Cerebellar nuclear complex (tissue), 1 donor: ENCODE results near the gene ACADSB.

Experiments
- DNase-seq, 2 experiments: peaks; one replicate each; lab custom pipeline; 2025; lab: John Stamatoyannopoulos, UW

Gene ACADSB

DNA sequence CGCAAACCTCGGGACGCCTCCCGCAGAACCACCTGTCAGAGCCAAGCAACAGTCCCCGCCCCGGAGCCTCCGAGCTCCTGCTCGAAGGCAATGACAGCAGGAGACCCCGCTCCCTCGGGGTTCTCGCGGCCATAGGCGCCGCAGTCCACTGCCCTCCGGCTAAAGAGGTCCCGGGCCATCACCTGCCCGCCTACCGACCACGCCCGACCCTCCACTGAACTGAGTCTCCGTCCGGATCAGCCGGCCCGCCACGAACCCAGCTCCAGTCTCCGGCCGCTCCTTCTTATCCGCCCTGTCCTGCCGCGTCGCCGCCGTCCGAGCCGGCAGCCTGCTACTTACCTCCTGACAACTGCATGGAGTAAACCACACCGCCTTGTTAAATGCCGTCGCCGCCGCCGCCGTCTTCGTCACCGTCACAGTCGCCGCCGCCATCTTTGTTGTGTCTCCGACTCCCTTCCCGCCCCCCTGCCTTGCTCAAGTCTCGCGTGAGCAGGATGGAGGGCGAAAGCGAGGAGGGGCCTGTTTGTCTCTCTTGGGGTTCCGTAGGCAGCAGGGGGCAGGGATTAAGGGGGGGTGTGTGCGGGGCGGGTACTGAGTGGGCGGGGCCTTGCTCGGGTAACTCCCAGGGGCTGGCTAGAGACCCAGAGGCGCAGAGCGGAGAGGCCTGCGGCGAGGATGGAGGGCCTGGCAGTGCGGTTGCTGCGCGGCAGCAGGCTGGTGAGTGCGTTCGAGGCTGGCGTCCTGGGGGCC, at the start of gene ACADSB, which contains the start of gene IKZF5:
ACADSB (plus strand) TSS at position 652 of the 750 bp plus-strand sequence; CDS start at position 676, 24 bp downstream.
IKZF5 (minus strand) TSS at position 441 of the 750 bp plus-strand sequence. CDS start 10,170 bp downstream, outside the sequence.
- DNase-seq, result peak; percentile 59 to 76

DNA sequence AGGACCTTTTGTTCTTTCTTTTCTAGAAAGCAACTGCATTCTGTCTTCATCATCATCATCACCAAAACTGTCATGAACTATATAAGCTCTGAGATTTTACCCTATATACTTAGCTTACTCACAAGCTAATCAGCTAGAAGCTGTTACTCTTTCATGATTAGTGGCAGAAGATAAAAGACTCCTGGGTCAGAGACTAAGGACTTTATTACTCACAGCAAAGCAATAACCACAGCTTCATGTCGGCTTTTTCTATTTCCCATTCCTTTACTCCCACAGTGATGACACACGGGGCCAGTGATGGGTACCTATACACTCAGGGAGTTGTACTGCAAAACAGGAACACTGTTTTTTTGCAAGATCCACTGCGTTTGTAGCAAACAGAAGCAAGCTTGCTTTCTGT, 46.4 kb upstream of the ACADSB start:
- DNase-seq, result no peak

GRCh38 chr10:122966879-122967278, 41.9 kb upstream of the ACADSB start:
- DNase-seq, result no peak

GRCh38 chr10:122968698-122969097, 40.1 kb upstream of the ACADSB start:
- DNase-seq, result no peak

GRCh38 chr10:122974023-122974422, 34.8 kb upstream of the ACADSB start:
- no peak for DNase-seq

DNA sequence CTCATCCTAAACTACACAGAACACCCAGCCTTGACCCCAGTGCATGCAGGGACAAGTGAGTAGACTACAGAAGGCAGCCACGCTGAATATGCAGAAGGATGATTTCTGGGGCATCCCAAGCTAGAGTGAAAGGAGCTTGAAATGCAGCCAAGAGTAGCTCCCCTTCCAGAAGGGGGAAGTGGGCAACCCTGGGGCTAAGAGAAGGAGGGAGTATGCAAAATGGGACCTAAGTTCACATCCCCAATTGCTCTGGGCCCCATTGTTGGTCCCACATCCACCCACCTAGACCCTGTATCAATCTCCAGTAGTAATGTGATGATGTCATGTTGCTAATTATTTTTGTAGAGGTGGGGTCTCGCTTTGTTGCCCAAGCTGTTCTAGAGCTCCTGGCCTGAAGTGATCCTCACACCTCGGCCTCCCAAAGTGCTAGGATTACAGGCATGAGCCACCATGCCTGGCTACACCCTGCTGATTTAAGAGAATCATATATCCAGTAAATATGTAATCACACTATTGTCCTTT, 34.2 kb upstream of the ACADSB start:
- DNase-seq, result no peak

- DNase-seq, result peak; percentile 42 to 78
Measured at GRCh38 chr10:122980209-122981065, 28.4 kb upstream of the ACADSB start, which contains the start of gene PSTK. Gene PSTK (plus strand): TSS chr10:122980401. CDS start chr10:122980480, 79 bp downstream.

- DNase-seq, result no peak
Measured at GRCh38 chr10:122981066-122981464, 27.7 kb upstream of the ACADSB start.

DNA sequence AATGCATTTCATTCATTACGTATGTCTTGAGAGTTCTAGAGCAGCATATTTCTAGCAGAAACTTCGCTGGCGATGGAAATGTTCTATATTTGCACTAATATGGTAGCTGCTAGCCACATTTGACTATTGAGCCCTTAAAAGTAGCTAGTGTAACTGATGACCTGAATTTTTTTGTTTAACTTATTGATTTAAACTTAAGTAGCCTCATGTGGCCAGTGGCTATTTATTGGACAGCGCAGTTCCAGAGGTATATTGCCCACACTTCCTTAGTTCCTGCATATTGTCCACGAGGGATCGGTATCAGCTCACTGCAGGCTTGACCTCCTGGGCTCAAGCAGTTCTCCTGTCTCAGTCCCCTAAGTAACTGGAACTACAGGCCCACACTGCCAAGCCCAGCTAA, 24.9 kb upstream of the ACADSB start:
- DNase-seq, result no peak

GRCh38 chr10:122984708-122985107, 24.1 kb upstream of the ACADSB start:
- no peak for DNase-seq

DNA sequence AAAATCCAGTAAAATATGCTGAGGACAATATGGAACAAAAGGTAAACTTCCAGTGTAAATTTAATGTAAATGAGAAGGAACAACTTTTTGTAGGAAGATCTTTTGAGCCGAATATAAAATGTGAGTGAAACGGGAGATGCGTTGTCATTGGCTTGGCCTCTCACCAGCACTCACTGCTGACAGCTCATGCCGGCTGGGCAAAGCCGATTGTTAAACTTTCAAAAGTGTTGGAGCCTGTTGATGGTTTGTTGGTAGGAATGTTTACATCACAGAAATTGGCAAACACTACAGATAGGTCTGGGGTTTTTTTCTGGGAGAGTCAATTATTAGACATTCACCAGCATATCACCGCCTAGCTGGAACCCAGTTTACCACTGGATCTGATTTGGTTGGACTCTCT, 22.5 kb upstream of the ACADSB start:
- DNase-seq, result no peak

GRCh38 chr10:122988501-122988900, 20.3 kb upstream of the ACADSB start:
- DNase-seq, result no peak

DNA sequence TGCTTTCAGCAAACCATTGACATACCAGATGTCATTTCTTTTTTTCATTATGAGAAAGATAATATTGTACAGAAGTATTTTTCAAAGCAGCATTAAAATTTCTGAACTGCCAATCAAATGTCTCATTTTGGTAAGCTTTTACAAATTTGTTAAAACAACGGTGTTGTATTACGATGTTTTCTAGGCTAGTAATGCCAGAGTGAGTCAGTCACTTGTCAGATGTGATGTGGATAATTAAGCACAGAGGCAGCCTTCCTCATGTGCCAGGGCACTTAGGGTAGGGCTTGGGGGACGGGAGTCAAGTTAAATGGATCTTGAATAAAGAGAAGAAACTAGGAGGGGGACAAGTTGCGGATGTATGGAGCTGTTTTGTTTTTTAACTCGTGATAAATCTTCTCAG, 18.5 kb upstream of the ACADSB start:
- no peak for DNase-seq

DNA sequence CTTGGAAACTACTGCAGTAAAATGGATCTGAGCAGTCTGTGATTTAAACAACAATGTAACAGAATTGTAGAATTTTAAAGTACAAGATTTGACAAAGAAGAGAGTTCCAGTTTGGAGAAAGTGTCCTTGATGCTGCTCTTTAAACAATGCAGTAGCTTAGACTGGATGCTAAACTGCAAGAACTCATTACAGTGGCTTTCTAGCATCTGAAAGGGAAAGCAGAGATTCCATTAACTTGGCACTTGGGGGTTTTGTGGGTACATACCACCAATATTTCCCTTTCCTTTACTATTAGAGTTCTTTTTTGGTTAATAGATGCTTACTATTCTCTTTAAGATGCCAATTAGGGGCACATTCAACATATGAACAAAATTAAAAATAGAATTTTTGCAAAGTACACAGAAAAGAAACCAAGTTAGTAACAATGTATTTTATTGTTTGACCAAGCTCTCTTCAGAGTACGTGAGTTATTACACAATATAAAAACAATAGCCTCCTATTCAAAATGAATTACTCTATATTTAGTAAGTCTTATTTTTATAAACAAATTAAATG, 16.7 kb upstream of the ACADSB start:
- no peak for DNase-seq

GRCh38 chr10:122993797-122994336, 14.9 kb upstream of the ACADSB start:
- DNase-seq, result no peak

DNA sequence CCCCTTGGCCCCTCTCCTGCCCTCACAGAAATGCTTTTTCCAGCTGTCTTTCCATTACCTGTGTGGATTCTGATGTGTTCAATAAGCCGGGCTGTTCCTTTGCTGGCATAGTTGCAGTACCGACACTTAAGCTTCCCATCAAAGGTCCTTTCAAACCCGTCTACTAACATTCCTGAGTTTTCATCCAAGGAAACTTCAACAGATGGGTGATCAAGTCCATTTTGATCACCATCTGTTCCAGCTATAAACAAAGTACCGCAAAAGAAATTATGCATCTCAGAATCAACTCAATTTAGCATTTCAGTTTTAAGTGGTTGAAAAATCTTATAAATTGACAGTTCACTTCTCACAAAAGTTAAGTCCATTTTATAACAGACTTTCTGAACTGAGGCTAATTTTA, 12.9 kb upstream of the ACADSB start:
- DNase-seq, result no peak

- no peak for DNase-seq
Measured at GRCh38 chr10:122997864-122998263, 10.9 kb upstream of the ACADSB start.

DNA sequence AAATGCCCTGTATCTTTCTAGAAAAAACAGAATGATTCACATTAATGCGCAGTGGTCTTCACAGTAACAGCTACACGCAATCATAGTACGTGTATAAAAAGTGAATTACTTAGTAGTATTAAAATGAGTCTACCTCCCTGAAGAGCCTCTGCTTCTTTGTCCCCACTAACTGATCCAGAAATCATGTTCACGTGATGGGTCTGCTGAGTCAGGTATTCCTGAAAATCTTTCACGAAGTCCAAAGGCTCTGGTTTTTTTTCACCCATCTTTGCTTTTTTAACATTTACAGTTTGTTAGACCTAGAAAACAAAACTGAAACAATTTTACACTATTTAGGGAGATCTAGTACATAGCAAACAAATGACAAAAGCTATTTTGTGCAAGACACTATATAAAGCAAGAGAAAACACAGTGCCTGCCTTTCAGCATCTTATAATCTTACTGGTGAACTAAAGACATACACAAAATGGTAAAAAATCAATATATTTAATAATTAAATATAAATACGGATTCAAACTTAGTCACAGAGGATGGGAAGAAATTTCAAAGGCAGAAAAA, 10.4 kb upstream of the ACADSB start:
- no peak for DNase-seq

GRCh38 chr10:122998934-122999333, 9.9 kb upstream of the ACADSB start:
- no peak for DNase-seq

- DNase-seq, result no peak
Measured at GRCh38 chr10:122999347-122999746, 9.5 kb upstream of the ACADSB start.

GRCh38 chr10:123000155-123000554, 8.7 kb upstream of the ACADSB start:
- no peak for DNase-seq

DNA sequence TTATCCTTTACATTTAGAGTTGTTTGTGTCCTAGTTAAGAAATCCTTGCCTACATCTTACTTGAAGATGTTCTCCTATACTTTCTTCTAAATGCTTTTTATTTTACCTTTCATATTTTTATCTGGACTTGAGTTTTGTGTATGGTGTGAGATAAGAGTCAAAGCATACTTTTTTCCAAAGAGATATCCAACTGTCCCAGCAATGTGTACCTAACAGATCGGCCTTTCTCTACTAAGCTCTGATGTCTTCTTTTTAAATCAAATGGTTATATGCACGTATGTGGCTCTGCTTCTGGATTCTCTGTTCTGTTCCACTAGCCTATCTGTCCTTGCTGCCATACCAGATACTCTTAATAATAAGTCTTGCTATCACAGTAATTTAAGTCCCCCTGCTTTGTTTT, 7.4 kb upstream of the ACADSB start:
- DNase-seq, result no peak
